Mucosa of rectum (tissue), 2 donors: Measurements from ENCODE around the gene DNAJB8.

Experiments
- H3K27ac ChIP-seq, 2 donors: one replicate each; pipeline ENCODE4 v1.7.0; 2013; ENCODE audit warnings: inconsistent platforms in 2 of 2, low read depth in 2 of 2, low read length in 2 of 2
- H3K27me3 ChIP-seq, 2 donors: one replicate each; pipeline ENCODE4 v1.7.0; 2013; ENCODE audit warnings: low read length in 2 of 2; ENCODE audit not compliant: control insufficient read depth in 2 of 2, insufficient read depth in 2 of 2
- H3K36me3 ChIP-seq, 2 donors: one replicate each; pipeline ENCODE4 v1.7.0; 2013; ENCODE audit warnings: low read length in 2 of 2; ENCODE audit not compliant: control insufficient read depth in 2 of 2, insufficient read depth in 2 of 2
- H3K4me1 ChIP-seq, 2 donors: one replicate each; pipeline ENCODE4 v1.7.0; 2013; ENCODE audit warnings: low read length in 2 of 2, mild to moderate bottlenecking in 1 of 2; ENCODE audit not compliant: control insufficient read depth in 2 of 2, insufficient read depth in 2 of 2
- H3K4me3 ChIP-seq, 2 donors: one replicate each; pipeline ENCODE4 v1.7.0; 2013; ENCODE audit warnings: low read length in 2 of 2
- H3K9ac ChIP-seq, 2 donors: one replicate each; pipeline ENCODE4 v1.7.0; 2013; ENCODE audit warnings: low read length in 2 of 2, low read depth in 1 of 2, mild to moderate bottlenecking in 1 of 2
- H3K9me3 ChIP-seq, 2 donors: one replicate each; pipeline ENCODE4 v1.7.0; 2013; ENCODE audit warnings: low read length in 2 of 2; ENCODE audit not compliant: control insufficient read depth in 2 of 2
- donor health status: healthy.
- donor health status: Normal muscosa, but diverticular disease.

The DNAJB8 gene

DNA sequence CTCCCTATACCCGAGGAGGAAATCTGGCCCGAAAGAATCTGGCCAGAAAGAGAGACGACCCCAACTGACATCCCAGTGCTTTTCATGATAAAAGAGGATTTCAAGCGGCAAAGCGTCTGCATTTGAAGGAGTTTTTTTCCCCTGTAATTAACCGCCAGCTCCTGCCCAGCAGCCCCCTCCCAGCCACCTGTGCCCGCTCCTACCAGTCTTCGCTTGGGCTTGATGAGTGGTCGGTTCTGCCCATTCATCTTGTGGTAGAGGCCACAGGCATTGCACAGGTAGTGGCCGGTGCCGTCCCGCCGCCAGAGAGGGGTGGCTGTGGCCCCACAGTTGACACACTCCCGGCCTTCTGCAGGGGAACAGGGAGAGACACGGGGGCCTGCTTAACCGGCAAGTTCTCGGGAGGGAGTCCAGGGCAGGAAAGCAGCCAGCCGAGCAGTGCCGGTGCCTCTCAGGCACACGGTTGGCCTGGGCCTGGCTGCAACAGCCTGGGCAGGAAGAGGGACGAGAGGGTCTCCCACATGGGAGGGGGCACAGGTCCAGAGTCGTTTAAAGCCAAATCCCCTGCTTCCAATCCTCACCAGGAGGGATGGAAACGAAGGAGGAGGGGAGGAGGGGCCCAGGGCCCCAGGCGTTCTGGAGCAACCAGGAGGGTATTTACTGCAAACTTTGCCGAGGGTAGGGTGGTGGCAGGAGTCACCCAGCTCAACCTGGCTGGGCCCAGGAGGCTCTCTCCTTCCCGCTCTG is 17.1 kb upstream of the DNAJB8 start:
- H3K36me3 ChIP-seq, result no peaks in the 10 kb centered on the region
- H3K27me3 ChIP-seq, result peaks cover 58 to 67% of the 10 kb centered on the region in 2 donors
- H3K4me3 ChIP-seq, result no peak overlapping the region
- peak overlapping the region; percentile 32 to 37 for H3K27ac ChIP-seq
- no peak overlapping the region for H3K9ac ChIP-seq
- no peaks in the 10 kb centered on the region for H3K9me3 ChIP-seq
- H3K4me1 ChIP-seq, result peaks cover 8 to 12% of the 10 kb centered on the region in 2 donors

DNA sequence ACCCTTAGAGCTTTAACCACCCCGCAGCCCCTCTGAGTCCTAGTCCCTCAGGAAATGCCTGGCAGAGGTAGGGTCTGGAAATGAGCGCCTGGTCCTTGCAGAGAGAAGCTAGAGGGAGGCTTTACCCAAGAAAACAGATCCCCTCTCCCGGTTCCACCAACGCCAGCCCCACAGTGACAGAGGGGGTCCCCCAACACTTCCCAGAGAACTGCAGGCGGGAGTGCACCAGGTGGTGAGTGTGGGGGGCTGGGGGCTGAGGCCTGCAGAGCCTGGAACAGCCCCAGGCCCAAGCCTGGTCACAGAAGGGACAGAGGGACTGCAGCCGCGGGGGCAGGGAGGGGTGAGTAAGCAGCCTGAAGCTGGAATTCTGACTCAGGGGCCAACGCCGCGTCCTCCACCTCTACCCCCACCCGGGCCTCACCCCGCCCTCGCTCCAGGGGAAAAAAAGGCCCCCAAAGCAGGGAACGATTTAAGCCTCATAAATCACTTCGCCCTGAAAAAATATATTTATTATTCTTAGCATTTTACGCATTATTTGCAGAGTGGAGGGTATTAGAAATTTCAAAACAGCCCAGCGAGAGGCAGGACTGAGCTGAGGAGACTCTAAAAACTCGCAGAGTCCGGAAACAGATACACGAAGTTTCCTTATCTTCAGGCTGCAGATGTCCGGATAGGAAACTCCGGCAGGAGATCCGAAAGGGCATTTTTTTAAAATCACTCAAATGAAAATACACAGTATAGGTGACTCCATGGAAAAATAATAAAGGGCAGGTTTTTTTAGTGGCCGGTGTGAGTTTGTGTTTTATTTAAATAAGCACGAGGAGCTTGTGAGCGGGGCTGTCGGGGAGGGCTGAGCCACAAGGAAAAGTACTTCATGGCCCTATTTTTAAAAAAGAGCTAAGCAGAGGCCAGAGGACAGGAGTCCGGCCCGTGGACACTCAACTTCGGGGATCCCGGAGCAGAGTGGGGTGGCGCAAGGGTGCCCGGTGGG is 16.3 kb upstream of the DNAJB8 start:
- H3K4me3 ChIP-seq, result no peak overlapping the region
- peaks cover 3 to 4% of the 10 kb centered on the region in 2 donors for H3K4me1 ChIP-seq
- no peak overlapping the region for H3K9ac ChIP-seq
- no peaks in the 10 kb centered on the region for H3K9me3 ChIP-seq
- peak overlapping the region; percentile 32 to 37 for H3K27ac ChIP-seq
- H3K27me3 ChIP-seq, result peaks cover 49 to 60% of the 10 kb centered on the region in 2 donors
- no peaks in the 10 kb centered on the region for H3K36me3 ChIP-seq

DNA sequence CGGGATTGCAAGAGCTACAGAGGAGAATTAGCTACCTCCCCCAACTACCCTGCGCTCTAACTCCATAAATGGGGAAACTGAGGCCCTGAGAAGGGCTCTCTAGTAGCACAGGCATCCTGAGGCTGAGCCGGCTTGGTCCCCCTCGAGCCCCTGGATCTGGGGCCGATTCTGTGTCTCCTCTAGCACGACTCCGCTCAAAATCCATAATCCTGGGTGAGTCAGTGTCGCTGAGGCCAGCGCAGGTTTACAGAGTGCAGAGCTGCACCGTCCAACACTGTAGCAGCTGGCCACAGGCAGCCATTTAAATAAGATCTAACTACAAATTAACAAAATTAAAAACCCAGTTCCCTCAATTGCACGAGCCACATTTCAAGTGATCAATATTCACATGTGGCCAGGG is 15.5 kb upstream of the DNAJB8 start:
- H3K27me3 ChIP-seq, result peaks cover 46 to 57% of the 10 kb centered on the region in 2 donors
- no peak overlapping the region for H3K27ac ChIP-seq
- H3K4me3 ChIP-seq, result no peak overlapping the region
- no peaks in the 10 kb centered on the region for H3K36me3 ChIP-seq
- peaks cover 3% of the 10 kb centered on the region in 2 donors for H3K4me1 ChIP-seq
- no peak overlapping the region for H3K9ac ChIP-seq
- H3K9me3 ChIP-seq, result no peaks in the 10 kb centered on the region

- Histone ChIP-seq H3K9ac (no peak overlapping the region), H3K27ac (no peak overlapping the region), H3K27me3 (peaks cover 39 to 54% of the 10 kb centered on the region in 2 donors), H3K36me3 (no peaks in the 10 kb centered on the region), H3K4me3 (no peak overlapping the region), H3K9me3 (no peaks in the 10 kb centered on the region), H3K4me1 (peaks cover 0 to under 1% of the 10 kb centered on the region in 2 donors)
Observed at GRCh38 chr3:128481438-128481942, 14.8 kb upstream of the DNAJB8 start.

- H3K9ac ChIP-seq, result no peak overlapping the region
- H3K4me1 ChIP-seq, result no peaks in the 10 kb centered on the region
- no peak overlapping the region for H3K4me3 ChIP-seq
- no peaks in the 10 kb centered on the region for H3K9me3 ChIP-seq
- H3K27ac ChIP-seq, result no peak overlapping the region
- no peaks in the 10 kb centered on the region for H3K36me3 ChIP-seq
- H3K27me3 ChIP-seq, result peaks cover 33 to 49% of the 10 kb centered on the region in 2 donors
Observed at GRCh38 chr3:128480717-128481437, 14.2 kb upstream of the DNAJB8 start.

GRCh38 chr3:128480278-128480677 is 13.6 kb upstream of the DNAJB8 start:
- peaks cover 27 to 43% of the 10 kb centered on the region in 2 donors for H3K27me3 ChIP-seq
- no peak overlapping the region for H3K27ac ChIP-seq
- H3K9ac ChIP-seq, result no peak overlapping the region
- no peaks in the 10 kb centered on the region for H3K36me3 ChIP-seq
- H3K4me3 ChIP-seq, result no peak overlapping the region
- no peaks in the 10 kb centered on the region for H3K4me1 ChIP-seq
- H3K9me3 ChIP-seq, result no peaks in the 10 kb centered on the region

- Histone ChIP-seq H3K36me3 (no peaks in the 10 kb centered on the region), H3K4me1 (no peaks in the 10 kb centered on the region), H3K9me3 (no peaks in the 10 kb centered on the region), H3K27ac (no peak overlapping the region), H3K27me3 (peaks cover 21 to 37% of the 10 kb centered on the region in 2 donors), H3K9ac (no peak overlapping the region), H3K4me3 (no peak overlapping the region)
Observed at GRCh38 chr3:128479558-128480086, 12.9 kb upstream of the DNAJB8 start.

- no peak overlapping the region for H3K4me3 ChIP-seq
- no peaks in the 10 kb centered on the region for H3K4me1 ChIP-seq
- peaks cover 15 to 32% of the 10 kb centered on the region in 2 donors for H3K27me3 ChIP-seq
- H3K27ac ChIP-seq, result no peak overlapping the region
- H3K36me3 ChIP-seq, result no peaks in the 10 kb centered on the region
- no peaks in the 10 kb centered on the region for H3K9me3 ChIP-seq
- no peak overlapping the region for H3K9ac ChIP-seq
Observed at GRCh38 chr3:128478576-128479506, 12.2 kb upstream of the DNAJB8 start.

DNA sequence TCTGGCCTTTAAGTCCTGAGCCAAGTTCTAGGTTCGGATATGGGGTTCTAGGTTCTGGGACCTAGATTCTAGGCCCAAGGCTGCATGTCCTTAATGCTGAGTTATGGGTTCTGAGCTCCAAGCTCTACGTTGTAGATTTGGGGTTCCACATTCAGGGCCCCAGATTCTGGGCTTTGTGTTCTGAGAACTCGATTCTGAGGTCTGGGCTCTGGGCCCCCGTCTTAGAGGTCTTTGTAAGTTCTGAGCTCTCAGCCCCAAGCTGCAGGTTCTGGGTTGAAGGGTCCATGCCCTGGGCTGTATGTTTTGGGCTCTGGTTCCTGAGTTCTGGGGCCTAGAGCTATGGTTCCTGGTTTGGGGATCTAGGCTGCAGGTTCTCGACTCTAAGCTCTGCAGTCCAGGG is 10.0 kb upstream of the DNAJB8 start:
- H3K27ac ChIP-seq, result no peak overlapping the region
- peaks cover 10 to 17% of the 10 kb centered on the region in 2 donors for H3K27me3 ChIP-seq
- no peaks in the 10 kb centered on the region for H3K36me3 ChIP-seq
- H3K4me3 ChIP-seq, result no peak overlapping the region
- H3K4me1 ChIP-seq, result no peaks in the 10 kb centered on the region
- H3K9ac ChIP-seq, result no peak overlapping the region
- no peaks in the 10 kb centered on the region for H3K9me3 ChIP-seq
